NCI-H526 (cell line): ENCODE results near the gene GK2.

Experiments used
- DNase-seq, 2 experiments: peaks; one replicate each; lab custom pipeline; 2025; lab: John Stamatoyannopoulos, UW

The GK2 gene

DNA sequence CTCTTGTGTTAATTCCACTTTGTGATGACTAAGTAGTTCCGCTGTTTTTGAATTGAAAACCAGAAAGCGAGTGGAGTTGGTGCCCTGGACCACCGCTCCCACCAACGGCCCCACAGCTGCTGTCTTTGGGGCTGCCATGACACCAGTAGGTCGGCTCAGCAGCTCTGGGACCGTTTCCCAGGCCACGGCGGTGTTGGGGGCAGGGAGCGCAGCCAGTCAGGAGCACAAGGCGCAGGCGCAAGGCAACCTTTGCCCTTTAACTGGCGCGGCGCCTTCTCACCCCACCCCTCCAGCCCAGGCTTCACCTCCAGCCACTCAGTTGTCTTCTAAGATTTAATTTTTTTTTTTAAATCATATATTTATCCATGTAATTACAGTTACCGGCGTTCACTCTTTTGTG, at the start of gene GK2:
TSS of gene GK2 (minus strand) at position 166 of the 400 bp plus-strand sequence. CDS start at position 138, 28 bp downstream.
- no peak for DNase-seq

DNA sequence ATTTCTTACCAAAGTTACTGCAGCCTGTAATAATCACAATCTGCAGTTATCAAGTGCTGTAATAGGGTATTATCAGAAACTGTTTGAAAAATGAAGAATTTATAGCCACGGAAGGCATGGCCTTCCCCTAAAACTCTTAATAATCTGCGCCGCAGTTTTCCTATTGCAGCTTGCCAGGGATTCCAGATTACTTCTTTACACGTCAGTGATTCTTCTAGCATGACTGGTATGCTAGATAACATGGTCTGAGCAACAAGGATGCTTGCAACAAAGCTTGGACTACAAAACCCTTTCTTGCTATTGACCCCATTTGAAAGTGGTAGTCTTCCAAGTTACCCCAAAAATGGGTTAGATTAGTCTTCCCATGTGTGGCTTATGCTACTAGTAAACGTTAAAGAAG, 47.2 kb upstream of the GK2 start:
- no peak for DNase-seq

DNA sequence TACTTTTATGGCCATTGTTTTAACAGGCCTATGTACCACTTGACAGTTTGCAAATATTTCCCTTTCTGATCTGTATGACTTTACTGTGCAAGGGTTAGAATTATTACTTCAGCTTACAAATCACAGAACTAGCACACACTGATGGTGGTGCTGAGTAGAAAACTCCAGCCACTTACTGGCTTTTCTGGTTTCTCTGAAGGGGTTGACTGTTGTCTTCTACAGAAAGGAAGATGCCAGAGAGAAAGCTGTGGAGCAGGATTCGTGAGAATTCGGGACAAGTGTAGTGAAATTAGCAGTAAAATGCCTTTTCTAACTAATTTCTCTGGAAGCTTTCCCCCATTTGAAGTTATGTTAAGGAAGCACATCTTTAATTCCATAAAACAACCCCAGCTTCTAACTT, 46.6 kb upstream of the GK2 start:
- DNase-seq = no peak

DNA sequence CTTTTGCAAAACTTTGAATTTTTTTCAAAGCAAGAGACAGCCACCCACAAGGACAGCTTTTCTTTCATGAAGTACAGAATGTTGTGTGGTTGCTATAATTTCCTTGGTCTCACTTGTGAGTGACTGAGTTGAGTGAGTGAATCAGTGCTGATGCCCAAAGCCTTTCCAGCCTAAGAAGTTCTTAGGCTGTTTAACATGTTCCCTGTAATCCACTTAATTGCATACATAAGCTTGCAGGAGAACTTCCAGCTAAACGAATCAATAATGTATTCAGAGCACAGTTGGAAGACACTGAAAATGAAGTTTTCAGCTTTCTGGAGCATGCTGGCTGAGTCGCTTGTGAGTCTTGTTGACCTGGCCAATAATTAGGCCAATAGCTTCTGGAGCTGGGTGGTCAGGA, 42.0 kb upstream of the GK2 start:
- DNase-seq = no peak

DNA sequence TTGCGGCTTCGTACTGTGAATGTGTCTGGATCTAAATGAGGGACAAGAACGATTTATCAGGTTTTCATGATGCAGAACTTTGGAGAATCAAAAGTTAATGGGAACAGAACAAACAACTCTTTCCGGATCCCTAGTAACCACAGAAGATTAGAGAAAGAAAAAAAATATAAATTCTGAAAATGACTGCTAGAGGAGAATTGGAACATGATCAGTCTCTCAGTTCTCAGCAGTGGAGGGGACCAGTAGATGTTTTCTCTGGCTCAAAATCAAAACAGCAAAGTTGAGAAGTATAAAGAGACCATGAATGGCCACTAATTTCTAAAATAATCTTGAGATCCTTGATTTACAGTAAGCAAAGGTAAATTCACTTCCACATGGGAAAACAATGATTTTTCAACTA, 38.1 kb upstream of the GK2 start:
- DNase-seq = no peak

DNA sequence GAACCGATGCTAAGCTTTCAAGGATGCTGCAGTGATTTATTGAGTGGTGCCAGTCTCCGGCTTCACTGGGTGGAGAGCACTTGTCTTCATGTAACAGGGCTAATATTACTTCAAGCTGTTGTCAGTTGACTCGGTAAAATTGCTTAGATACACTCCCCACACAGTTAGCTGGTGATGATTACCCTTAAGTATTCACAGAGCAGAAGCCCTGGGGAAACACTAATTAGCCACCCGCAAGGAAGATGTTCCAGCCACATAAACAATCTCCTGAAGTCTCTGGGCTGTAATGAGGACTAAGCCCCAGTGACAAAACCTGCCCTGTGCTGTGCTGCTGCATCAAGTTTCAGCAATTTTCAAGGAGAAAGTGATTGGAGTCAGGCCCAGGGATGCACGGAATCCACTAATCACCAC, 37.3 kb upstream of the GK2 start:
- DNase-seq = no peak

DNA sequence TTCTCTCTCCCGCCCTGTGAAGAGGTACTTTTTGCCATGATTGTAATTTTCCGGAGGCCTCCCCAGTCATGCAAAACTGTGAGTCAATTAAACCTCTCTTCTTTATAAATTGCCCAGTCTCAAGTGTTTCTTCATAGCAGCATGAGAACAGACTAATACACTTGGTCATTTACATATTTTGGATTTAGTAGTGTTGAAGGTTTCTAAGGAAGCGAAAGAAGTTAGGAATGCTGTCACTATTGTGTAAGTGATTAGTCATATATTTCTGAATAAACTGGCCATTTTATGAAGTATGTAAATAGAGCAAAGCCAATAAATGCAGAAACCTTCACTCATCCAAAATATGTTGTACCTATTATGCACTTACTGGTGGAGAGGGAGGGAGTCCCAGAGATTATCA, 34.4 kb upstream of the GK2 start:
- DNase-seq = no peak

DNA sequence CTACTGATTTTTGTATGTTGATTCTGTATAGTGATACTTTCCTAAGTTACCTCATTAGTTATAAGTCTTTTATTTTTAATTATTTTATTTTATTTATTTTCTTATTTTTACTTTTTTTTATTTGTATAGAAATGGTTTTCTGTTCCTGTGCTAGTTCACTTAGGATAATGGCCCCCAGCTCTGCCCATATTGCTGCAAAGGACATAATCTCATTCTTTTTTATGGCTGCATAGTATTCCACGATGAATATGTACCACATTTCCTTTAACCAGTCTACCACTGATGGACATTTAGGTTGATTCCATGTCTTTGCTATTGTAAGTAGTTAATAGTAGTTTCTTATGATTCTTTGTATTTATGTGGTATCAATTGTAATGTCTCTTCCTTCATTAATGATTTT, 31.5 kb upstream of the GK2 start:
- no peak for DNase-seq

DNA sequence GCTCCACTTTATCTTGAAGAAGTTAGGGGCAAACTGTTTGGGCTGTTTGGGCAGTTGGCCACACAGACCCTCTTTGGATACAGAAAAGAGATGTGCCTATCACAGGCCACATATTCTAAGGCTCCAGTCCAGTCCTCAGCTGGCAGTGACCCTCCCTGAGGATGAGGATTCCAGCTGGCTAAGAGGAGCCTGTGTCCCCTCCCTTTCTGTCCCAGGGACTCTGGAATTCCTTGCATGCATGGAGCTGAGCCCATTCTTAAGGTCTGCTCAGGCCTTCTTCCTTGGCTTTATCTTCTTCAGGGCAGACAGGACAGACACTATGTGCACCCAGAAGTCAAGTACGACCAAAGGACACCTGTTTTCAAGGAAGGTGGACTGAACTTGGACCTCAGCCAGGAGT, 23.8 kb upstream of the GK2 start:
- no peak for DNase-seq

DNA sequence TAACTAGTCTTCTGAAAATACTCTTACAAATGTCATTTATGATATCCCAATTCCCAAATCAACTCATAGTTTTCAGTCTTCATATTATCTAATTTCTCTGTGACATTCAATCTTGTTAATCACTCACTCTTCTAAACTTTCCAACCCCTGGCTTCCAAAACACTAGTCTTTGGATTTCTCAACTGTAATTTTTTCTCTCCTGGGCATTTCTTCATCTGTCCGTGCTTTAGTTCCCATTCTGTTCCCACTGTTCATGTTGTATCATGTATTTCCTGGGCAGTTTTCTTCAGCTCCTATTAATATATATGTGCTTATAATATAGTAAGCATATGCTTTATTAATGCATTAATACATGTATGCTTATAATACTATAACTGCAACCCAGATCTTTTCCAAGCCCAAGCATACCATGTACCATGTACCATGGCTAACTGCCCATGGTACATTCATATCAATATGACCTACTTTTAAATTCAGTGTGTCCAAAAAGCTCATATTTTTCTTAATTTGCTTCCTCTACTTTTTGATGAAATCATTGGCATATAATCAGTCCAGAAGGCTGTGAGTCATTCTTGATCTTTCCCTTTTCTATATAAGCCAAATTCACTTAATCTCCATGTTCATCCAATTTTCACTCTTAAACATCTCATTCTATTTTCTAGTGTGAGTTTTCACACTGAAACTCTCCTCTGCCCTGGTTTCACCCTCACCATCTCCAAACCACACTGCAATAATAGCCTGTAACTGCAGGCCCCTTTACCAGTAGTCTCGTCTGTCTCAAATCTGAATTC, 21.3 kb upstream of the GK2 start:
- no peak for DNase-seq

DNA sequence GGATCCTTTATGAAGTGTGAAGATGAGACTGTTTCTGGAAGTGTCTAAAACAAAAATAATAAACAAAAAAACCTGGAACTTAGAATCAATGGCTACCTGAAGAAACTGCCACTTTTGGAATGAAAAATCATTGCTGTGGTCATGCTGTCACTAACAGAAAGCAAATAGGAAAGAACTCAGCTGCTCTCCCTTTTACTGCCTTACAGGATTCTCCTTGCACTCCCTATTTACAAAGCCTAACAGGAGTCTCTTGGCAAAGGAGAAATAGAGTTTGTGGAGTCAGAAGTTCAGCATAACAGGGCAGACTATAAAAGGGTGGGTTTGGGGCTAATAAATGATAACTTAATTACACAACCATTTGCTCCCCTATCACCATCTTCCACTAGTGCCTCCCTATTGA, 19.0 kb upstream of the GK2 start:
- no peak for DNase-seq

DNA sequence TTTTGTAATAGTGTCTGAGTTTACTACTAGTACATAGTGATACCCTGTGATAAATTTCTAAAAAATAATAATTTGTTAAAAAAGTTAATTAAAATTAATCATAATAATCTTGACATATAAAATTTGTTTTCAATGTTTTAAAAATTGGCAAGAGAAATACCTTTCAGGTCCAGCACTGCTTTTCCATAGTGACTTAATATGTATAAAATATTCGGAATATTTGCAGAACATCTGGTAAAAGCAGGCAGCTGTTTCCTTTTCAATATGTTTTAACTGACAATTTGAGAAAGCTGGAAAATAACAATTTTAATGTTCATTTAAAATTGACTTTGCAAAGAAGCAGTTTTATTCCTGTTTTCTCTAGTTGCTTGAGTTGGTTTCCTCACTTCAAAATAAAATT, 17.6 kb upstream of the GK2 start:
- DNase-seq = no peak

DNA sequence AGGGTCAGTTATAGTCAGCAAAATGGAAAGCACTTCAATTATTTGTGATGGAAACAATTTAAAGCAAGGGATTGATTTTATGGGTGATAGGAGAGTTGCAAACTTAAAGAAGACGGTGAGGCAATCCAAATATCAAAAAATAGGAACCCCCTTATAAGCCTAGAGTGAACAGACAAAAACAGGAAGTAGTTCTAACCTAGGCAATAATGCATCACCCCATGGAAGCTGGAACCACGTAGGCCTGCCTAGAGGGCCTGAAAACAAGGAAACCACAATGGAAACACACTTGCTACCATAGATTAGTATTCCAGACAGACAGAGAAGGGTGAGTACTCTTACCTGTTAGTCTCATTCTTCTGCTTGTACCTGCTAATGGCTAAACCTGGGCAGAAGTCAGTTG, 13.5 kb upstream of the GK2 start:
- DNase-seq = no peak

DNA sequence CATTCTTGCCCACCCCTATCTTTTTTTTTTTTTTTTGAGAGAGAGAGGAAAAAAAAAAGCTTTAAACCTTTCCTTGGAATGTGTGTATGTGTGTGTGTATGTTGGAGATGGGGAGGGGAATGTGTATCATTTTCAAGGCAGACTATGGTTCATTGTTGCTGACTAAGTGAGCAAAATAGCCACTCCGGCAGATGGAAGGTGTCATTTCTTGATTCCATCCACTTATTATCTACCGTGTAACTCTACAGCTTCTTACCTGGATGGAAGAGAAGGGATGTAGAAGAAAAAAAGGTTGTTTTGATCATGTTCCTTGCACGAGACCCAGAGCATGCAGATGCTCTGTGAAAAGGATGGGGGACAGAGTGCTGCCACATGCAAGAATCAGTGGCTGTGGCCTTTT, 5.9 kb upstream of the GK2 start:
- DNase-seq = no peak

DNA sequence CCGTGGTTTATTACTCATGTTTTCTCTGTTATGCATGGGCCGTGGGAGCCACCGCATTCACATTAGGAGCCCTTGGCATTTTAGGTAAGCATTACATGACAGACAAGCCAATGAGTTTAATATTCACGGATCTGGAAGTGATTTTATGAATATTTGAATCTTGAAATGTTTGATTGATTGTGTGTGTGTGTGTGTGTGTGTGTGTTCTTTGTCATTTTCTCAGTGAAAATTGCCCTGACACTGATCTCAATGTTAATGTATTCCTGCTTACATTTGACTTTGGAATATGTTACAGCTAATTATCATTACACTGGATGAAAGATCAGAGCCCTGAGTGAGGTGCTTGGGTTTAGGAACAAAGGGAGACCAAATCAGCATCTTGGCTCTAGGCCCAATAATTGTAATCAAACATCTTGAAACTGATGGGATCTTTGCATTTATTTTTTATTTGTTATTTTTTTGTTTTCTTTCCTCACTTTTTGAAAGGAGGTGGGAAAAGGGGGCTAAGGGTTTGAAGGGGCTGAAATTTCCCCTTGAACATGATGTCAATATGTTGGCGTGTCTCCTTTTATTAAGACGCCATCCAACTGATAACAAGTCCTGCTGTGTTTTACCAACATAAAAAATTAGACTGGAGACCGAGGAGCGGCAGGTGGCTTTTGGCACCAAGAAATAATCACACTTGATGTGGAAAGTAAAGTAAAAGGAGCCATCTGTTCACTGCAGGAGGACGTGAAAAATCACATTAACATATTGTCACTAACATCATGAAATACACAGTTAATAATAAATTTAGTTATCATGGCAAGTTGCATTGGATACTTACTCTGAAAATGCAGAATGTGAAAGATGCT, 5.2 kb upstream of the GK2 start:
- DNase-seq = no peak

DNA sequence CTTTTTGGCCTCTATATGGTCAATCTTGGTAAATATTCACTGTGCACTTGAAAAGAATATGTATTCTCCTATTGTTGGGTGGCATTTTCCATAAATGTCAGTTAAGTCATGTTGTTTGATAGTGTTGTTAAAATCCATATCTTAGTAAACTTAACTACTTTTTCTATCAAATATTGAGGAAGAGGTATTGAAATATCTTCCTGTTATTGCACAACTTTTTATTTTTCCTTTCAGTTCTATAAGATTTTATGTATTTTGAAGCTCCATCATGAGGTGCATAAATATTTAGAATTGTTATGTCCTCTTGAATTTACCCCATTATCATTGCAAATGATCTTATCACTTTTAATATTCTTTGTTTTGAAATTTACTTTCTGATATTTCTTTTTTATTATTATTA, 3.4 kb downstream of the GK2 start:
- no peak for DNase-seq

DNA sequence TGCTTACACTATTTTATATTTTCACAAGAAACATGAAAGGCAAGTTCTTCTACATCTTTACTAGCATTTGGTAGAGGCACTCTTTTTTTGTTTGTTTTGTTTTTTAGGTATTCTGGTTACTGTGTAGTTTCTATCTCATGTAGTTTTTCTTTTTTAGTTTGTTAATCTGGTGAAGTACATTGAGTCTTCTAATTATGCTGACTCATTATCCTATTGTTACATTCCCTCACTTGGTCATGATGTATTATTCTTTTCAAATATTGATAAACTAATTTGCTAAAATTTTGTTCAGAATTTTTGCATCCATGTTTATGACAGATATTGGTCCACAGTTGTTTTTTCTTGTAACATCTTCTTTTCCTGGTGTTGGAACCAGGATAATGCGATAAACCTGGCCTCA, 4.7 kb downstream of the GK2 start:
- DNase-seq = no peak

DNA sequence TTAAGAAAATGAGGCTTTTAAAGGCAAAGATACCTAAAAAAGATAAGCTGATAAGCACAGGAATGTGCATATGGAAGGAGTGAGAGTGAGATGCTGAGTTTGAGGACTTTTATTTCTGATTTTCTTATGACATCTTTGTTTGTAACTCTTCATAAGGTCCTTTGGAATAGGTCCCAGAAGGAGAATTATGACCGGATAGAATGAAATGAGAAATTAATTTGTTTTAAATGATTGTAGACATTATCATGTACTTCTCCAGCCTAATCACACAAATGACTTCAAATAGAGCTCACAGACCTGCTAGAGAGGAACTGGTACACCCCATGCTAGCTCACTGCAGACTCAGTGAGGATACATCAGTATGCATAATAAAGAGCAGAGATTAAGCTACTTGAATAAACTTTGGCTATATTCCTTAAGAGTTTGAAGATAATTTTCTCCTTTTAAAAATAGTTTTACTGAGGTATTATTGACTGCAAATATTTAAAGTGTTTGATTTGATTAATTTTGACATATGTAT, 5.6 kb downstream of the GK2 start:
- DNase-seq = no peak

DNA sequence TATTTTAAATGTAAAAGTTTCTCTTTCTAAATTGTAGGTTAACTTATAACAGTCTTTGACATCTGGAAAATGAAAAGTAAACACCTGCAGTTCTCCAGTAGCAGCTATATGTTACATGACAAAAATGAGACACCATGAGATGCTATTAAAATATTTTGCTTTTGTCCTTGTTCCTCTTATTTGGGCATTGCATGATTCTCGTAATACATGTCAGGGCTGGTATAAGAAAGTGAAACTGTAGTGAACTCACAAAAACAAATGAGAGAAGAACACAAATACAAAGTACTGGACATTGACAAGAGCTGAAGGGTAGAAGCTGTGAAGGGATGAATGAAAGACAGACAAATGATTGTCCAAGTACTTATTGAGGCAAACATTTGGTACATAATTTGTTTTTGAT, 9.0 kb downstream of the GK2 start:
- no peak for DNase-seq

DNA sequence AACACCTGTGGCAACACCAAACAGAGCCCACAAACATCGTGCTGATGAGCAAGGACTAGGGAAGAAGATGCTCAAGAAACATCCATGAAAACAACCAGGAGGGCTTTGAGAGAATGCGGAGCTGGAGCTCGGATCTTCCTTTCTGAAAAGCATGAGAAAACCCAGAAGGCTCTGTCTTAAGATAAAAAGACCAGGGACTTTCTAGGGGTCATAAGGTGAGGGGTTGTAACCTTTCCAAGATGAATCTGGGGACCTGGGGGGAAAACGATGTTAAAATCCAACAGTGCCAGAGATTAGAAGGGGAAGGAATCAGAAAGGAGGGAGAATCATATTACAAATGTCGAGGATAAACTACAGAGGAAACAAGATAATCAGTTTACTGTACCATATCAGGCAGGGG, 10.1 kb downstream of the GK2 start:
- no peak for DNase-seq

DNA sequence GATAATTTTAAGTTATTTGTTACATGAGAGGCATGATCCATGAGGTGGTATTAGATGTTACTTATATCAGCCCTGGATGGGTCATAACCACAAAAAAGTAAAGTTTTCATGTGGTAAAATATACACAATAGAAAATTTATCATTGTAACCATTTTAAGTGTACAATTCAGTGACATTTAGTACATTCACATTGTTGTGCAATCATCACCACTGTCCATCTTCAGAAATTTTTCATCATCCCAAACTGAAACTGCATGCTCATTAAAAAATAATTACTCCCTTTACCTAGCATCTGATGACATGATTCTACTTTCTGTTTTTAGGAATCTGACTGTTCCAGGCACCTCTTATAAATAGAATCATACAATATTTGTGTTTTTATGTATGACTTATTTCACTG, 11.2 kb downstream of the GK2 start:
- no peak for DNase-seq

DNA sequence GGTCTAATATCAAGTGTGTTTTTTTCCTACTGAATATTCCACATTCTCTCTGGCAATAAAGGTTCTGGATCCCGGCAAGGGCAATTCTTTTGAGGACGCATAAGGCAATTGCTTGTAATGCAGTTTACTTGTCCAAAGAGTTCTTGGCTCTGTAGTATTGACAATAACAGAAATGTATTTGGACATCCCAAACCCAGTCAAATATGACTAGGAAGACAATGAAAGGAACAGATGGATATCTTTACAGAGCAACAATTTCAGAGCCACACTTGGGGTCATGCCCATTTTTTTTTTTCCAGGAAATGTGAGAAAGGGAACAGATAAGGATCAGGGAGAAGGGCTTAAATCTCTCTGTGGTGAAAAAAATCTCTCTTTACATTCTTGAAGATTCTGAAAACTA, 12.2 kb downstream of the GK2 start:
- no peak for DNase-seq

DNA sequence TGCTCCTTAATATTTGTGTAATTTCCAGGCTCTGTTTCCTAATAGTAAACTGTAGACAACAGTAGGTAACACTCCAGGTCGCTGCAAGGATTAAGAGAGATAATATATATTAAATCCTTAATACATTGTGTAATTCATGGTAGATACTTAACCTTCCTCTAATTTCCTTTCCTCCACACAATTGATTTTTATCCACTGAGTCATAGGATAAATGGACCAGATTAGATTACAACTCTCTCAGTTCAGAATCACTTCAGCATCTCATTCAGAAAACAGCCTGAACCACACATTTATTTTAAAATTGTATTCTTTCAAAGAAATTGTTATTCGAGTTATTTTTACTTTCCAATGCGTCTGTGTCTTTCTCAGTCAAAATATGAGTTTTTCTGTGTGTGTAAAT, 17.1 kb downstream of the GK2 start:
- DNase-seq = no peak
